ENCODE results near the gene RAI1.
"Not testable (repeated sequence)": the region's sequence is repeated elsewhere in the genome, so short reads cannot be mapped to it uniquely, and the experiment has no call there.

Gene RAI1

GRCh38 chr17:17795946-17796786, 114.9 kb downstream of the RAI1 start:
- H3K4me3 ChIP-seq (ENCODE audit: low read depth, low read length) = no peak overlapping the region

DNA sequence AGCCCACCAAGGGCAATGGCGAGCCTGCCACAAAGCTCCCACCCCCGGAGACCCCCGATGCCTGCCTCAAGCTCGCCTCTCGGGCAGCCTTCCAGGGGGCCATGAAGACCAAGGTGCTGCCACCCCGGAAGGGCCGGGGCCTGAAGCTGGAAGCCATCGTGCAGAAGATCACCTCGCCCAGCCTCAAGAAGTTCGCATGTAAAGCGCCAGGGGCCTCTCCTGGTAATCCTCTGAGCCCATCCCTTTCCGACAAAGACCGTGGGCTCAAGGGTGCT, 115.5 kb downstream of the RAI1 start:
- no peak overlapping the region for H3K4me3 ChIP-seq (ENCODE audit: low read depth, low read length)

DNA sequence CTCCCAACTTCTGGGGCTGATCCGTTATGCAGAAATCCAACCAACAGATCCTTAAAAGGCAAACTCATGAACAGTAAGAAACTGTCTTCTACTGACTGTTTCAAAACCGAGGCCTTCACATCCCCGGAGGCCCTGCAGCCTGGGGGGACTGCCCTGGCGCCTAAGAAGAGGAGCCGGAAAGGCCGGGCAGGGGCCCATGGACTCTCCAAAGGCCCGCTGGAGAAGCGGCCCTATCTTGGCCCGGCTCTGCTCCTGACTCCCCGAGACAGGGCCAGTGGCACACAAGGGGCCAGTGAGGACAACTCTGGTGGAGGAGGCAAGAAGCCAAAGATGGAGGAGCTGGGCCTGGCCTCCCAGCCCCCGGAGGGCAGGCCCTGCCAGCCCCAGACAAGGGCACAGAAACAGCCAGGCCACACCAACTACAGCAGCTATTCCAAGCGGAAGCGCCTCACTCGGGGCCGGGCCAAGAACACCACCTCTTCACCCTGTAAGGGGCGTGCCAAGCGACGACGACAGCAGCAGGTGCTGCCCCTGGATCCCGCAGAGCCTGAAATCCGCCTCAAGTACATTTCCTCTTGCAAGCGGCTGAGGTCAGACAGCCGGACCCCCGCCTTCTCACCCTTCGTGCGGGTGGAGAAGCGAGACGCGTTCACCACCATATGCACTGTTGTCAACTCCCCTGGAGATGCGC, 116.0 kb downstream of the RAI1 start:
- no peak overlapping the region for H3K4me3 ChIP-seq (ENCODE audit: low read depth, low read length)

DNA sequence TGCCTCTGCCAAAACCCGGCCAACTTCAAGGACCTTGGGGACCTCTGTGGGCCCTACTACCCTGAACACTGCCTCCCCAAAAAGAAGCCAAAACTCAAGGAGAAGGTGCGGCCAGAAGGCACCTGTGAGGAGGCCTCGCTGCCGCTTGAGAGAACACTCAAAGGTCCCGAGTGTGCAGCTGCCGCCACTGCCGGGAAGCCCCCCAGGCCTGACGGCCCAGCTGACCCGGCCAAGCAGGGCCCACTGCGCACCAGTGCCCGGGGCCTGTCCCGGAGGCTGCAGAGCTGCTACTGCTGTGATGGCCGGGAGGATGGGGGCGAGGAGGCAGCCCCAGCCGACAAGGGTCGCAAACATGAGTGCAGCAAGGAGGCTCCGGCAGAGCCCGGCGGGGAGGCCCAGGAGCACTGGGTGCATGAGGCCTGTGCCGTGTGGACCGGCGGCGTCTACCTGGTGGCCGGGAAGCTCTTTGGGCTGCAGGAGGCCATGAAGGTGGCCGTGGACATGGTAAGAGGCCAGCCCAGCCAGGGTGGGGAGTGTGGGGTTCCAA, 116.8 kb downstream of the RAI1 start:
- H3K4me3 ChIP-seq (ENCODE audit: low read depth, low read length) = no peak overlapping the region

DNA sequence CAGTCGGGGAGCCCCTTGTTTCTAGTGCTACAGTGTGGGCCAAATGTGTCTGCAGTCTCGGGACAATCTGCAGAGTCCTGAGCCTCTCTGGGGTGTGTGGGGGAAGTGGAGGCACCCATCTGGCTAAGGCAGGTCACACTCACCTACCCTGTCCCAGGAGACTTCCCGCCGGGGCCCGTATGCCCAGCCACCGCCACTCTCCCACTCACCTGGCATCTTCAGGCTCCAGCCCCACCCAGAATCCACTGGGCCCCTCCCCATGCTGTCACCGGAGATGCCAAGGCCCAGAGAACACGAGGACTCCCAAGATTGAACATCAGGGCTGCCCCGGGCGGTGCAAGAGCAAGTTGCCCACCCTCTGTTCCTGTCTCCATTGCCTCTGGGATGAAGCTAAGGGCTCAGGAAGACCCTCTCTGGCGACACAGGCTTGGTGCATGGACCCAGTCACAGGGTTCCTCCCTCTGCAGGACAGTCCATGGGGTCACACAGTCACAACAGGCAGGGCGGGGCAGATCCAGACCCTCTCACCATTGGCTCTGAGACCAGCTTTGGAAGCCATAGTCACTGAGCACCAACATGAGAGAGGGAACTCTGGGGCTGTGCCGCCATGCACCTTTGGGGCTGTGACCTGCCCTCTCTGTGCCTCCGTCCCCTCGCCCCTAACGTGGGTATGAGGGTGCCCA, 117.5 kb downstream of the RAI1 start:
- no peak overlapping the region for H3K4me3 ChIP-seq (ENCODE audit: low read depth, low read length)

DNA sequence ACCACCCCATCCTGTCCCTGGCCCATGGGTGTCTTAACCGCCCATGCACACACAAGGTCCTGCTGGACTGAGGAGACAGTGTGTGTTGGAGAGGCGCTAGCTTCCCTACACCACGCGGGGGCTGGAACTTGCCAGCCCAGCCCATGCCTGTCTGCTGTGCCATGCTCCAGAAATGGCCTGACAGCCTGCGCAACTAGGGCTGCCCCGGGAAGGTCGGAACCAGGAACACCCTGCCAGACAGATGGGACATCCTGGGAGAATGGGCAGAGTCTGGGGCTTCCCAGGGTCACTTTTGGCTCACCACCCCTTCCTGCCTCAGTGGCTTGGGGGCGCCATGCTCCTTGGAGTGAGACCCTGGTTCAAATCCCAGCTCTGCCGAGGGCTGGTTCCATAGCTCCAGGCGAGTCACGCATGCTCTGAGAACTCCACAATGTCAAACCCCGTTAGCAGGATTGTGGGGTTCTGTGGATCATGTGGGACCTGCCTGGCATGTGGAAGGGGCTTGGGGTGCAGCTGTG, 119.3 kb downstream of the RAI1 start:
- H3K4me3 ChIP-seq (ENCODE audit: low read depth, low read length) = no peak overlapping the region

GRCh38 chr17:17801800-17802481, 120.7 kb downstream of the RAI1 start:
- H3K4me3 ChIP-seq (ENCODE audit: low read depth, low read length) = no peak overlapping the region

- no peak overlapping the region for H3K4me3 ChIP-seq (ENCODE audit: low read depth, low read length)
Measured at GRCh38 chr17:17804007-17804406, 122.7 kb downstream of the RAI1 start.

GRCh38 chr17:17805575-17805974, 124.3 kb downstream of the RAI1 start:
- no peak overlapping the region for H3K4me3 ChIP-seq (ENCODE audit: low read depth, low read length)

- H3K4me3 ChIP-seq (ENCODE audit: low read depth, low read length) = no peak overlapping the region
Measured at GRCh38 chr17:17806035-17806434, 124.8 kb downstream of the RAI1 start.

- no peak overlapping the region for H3K4me3 ChIP-seq (ENCODE audit: low read depth, low read length)
Measured at GRCh38 chr17:17806611-17807274, 125.5 kb downstream of the RAI1 start.

DNA sequence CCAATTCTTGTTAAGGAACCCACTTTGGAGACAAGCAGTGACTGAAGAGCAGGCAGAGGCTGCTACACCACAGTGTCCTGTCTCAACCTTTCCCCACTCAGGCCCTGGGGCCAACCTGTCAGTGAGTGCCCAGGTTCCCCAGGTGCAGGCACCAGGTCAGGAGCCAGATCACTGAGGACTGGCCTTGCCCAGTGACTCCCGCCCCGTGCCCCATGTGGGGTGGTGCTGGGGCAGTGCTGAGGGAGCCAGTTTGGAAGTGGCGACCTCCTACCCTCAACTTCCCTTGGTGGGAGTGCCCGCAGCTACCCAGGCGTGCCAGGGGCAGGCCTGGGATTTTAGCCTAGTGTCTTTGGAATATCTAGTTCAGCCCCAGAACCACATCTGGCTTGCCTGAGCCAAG, 126.2 kb downstream of the RAI1 start:
- no peak overlapping the region for H3K4me3 ChIP-seq (ENCODE audit: low read depth, low read length)

GRCh38 chr17:17808200-17808599, 126.9 kb downstream of the RAI1 start:
- not testable (repeated sequence) for H3K4me3 ChIP-seq (ENCODE audit: low read depth, low read length)

DNA sequence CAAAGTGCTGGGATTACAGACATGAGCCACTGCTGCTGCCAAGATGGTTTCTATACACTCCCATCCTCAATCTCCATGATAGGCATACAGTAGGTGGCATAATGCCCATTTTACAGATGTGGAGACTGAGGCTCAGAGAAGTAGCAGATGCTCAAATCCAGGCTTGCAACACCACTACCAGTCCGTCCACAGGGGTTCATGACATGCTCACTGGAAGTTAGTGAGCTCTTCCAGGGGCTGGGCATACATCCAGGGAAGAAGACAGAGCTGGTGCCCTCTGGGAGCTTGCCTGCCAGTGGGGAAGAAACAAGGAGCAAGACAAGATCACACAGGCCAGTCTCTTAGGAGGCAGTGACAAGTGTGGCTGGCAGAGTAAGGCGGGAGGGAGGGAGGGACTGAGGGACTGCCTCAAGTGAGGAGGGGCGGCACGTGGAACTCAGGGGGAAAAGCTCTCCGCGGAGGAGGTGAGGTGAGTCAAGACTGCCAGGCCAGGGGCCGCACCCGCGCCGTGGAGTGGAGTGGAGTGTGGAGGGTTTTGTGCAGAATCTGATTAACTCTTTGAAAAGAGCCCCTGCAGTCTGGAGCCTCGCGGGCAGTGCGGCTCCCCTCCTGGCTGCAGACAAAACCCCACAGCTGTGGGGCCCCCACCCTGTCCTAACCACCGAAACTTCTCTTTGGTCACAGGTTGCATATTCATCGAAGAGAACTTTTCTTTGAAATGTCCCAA, 127.6 kb downstream of the RAI1 start:
- no peak overlapping the region for H3K4me3 ChIP-seq (ENCODE audit: low read depth, low read length)

- no peak overlapping the region for H3K4me3 ChIP-seq (ENCODE audit: low read depth, low read length)
Measured at GRCh38 chr17:17809531-17810083, 128.3 kb downstream of the RAI1 start.

DNA sequence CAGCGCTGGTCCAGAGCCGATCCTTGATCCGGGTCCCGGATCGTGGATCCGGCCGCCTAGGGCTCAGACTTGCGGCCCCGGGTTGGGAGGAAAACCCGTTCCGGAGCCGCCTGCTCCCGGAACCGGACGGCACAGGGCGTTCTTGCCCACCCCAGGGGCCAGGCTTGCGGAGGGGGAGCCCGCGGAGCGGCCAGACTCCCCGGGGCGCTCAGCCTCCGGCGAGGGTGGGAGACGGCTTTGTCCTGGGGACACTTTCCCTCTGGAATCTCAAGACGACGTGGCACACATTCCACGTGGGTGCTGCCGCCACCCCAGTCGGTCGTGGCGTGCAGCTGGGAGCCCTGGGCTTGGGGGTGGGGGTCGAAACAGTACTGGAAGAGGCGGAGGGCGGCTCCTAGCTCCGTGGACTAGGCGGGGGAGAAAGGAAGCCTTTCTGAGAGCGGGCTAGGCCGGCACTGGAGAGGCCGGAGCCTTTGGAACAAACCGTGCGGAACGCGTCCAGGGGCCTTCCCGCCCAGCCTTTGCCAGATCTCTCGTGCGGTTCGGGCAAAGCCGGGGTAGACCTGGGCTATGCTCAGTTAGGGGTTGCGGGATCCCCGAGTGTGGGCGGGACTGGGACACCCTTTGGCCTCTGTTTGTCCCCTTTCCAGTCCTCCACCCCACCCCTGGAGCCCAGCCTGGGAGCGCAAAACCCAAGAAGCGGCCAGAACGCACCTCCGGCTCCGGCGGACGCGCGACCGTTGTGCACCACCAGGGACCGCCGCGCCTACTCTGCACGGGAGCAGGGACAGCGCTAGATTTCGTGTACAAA, 129.0 kb downstream of the RAI1 start:
- peak overlapping the region; percentile 24 for H3K4me3 ChIP-seq (ENCODE audit: low read depth, low read length)

GRCh38 chr17:17810895-17811248, 129.6 kb downstream of the RAI1 start:
- H3K4me3 ChIP-seq (ENCODE audit: low read depth, low read length) = peak overlapping the region; percentile 24

GRCh38 chr17:17811381-17812210, 130.3 kb downstream of the RAI1 start:
- H3K4me3 ChIP-seq (ENCODE audit: low read depth, low read length) = no peak overlapping the region
